Measurements from ENCODE around the gene DENND5B.
"Not testable (repeated sequence)": the region's sequence is repeated elsewhere in the genome, so short reads cannot be mapped to it uniquely, and the experiment has no call there.

The DENND5B gene

GRCh38 chr12:31508436-31509150 lies 82.3 kb downstream of the DENND5B start:
- DNase-seq (ENCODE audit: extremely low spot score): no peak

DNA sequence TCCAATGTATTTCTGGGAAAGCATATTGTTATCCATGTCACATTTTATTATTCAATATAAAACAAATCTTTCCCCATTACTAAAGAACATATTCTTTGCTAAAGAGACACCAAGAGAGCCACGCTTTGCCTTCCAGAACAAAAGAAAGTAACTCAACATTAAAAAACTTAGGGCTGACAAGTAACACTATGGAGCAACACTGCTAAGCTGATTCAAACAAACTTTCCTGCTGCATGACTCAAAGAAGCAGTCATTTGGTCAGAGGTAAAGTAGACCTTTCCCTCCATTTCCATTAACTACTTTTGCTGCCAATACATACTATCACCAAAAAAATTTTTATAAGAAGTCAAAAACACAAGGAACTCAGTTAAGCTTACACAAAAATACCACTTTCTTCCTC lies 83.0 kb downstream of the DENND5B start:
- ChIA-PET CTCF (no interaction called here), POLR2A (interaction anchor here (0.8 kb wide), 1 partner anchor 10 kb away, joined by 3 read pairs; no protein-coding TSS in a partner anchor)
- DNase-seq (ENCODE audit: extremely low spot score): no peak
- TF ChIP-seq BHLHE40 (IDR thresholded peaks at IDR 0.05; ENCODE audit: borderline replicate concordance) (no peak), HDGF (IDR thresholded peaks at IDR 0.05; ENCODE audit: borderline replicate concordance) (no peak), SP1 (IDR thresholded peaks at IDR 0.05) (no peak), ARNT (IDR thresholded peaks at IDR 0.05) (no peak), CTBP1 (IDR thresholded peaks at IDR 0.05; ENCODE audit: borderline replicate concordance) (no peak), NFRKB (IDR thresholded peaks at IDR 0.05) (no peak), ELF4 (IDR thresholded peaks at IDR 0.05) (no peak), SUZ12 (IDR thresholded peaks at IDR 0.05) (no peak), FOXK2 (IDR thresholded peaks at IDR 0.05) (no peak), L3MBTL2 (conservative IDR thresholded peaks at IDR 0.05) (no peak), ZNF384 (IDR thresholded peaks at IDR 0.05) (no peak), FOXA1 (IDR thresholded peaks at IDR 0.05) (no peak), FOXM1 (IDR thresholded peaks at IDR 0.05; ENCODE audit: borderline replicate concordance) (no peak), TARDBP (IDR thresholded peaks at IDR 0.05) (no peak), LEF1 (IDR thresholded peaks at IDR 0.05; ENCODE audit: borderline replicate concordance) (no peak)
- TF ChIP-seq, protein P1, sequence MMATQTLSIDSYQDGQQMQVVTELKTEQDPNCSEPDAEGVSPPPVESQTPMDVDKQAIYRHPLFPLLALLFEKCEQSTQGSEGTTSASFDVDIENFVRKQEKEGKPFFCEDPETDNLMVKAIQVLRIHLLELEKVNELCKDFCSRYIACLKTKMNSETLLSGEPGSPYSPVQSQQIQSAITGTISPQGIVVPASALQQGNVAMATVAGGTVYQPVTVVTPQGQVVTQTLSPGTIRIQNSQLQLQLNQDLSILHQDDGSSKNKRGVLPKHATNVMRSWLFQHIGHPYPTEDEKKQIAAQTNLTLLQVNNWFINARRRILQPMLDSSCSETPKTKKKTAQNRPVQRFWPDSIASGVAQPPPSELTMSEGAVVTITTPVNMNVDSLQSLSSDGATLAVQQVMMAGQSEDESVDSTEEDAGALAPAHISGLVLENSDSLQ (IDR thresholded peaks at IDR 0.05): no peak

More at GRCh38 chr12:31508436-31509150, 82.3 kb downstream of the DENND5B start:
- CTCF ChIA-PET: no interaction called here
- TF ChIP-seq HDGF (IDR thresholded peaks at IDR 0.05; ENCODE audit: borderline replicate concordance) (no peak), FOXK2 (IDR thresholded peaks at IDR 0.05) (no peak), ELF4 (IDR thresholded peaks at IDR 0.05) (no peak), SP1 (IDR thresholded peaks at IDR 0.05) (no peak), ARNT (IDR thresholded peaks at IDR 0.05) (no peak), CTBP1 (IDR thresholded peaks at IDR 0.05; ENCODE audit: borderline replicate concordance) (no peak), NFRKB (IDR thresholded peaks at IDR 0.05) (no peak), BHLHE40 (IDR thresholded peaks at IDR 0.05; ENCODE audit: borderline replicate concordance) (no peak)
- TF ChIP-seq, protein P1 (IDR thresholded peaks at IDR 0.05): no peak
- POLR2A ChIA-PET: interaction anchor here (0.8 kb wide), 1 partner anchor 9 kb away, joined by 3 read pairs; no protein-coding TSS in a partner anchor

- ChIA-PET POLR2A (no interaction called here), CTCF (interaction anchor here (0.7 kb wide), 1 partner anchor 73 kb away, joined by 3 read pairs; no protein-coding TSS in a partner anchor)
- no peak for DNase-seq (ENCODE audit: extremely low spot score)
- TF ChIP-seq SP1 (IDR thresholded peaks at IDR 0.05) (no peak), CTBP1 (IDR thresholded peaks at IDR 0.05; ENCODE audit: borderline replicate concordance) (no peak), ELF4 (IDR thresholded peaks at IDR 0.05) (no peak), HDGF (IDR thresholded peaks at IDR 0.05; ENCODE audit: borderline replicate concordance) (no peak), TARDBP (IDR thresholded peaks at IDR 0.05) (no peak), L3MBTL2 (conservative IDR thresholded peaks at IDR 0.05) (no peak), SUZ12 (IDR thresholded peaks at IDR 0.05) (no peak), ARNT (IDR thresholded peaks at IDR 0.05) (no peak), FOXK2 (IDR thresholded peaks at IDR 0.05) (no peak), NFRKB (IDR thresholded peaks at IDR 0.05) (no peak), BHLHE40 (IDR thresholded peaks at IDR 0.05; ENCODE audit: borderline replicate concordance) (no peak), FOXM1 (IDR thresholded peaks at IDR 0.05; ENCODE audit: borderline replicate concordance) (no peak), ZNF384 (IDR thresholded peaks at IDR 0.05) (no peak), LEF1 (IDR thresholded peaks at IDR 0.05; ENCODE audit: borderline replicate concordance) (no peak)
- TF ChIP-seq, protein P1 (IDR thresholded peaks at IDR 0.05): no peak
Measured at GRCh38 chr12:31506515-31507306, 84.2 kb downstream of the DENND5B start.

DNA sequence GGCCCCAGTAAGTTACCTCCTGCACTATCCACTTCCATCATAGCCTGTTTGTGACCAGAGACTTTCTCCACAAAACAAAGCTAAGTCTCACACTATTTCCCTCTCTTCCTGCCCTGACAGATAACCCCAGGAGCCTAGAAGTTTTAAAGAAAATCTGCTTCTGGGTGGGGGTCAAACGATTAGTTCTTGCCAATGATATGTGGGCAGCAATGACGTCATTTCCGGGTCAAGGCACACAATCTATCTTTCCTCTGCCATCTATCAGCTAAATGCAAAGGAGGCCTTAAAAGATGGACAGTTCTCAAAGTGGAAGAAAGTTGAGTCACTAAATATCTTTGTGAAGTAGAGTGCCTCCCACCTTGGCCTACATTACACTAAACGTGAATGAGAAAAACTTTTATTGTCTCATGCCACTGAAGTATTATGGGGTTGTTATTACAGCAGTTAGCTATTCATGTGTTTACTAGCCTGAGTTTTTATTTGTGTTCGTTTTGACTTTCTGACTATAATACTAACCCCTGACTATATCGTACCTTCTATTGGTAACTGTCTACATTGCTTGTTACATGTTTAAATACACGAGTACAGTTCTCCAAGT lies 86.2 kb downstream of the DENND5B start:
- CTCF ChIA-PET: no interaction called here
- no peak for DNase-seq (ENCODE audit: extremely low spot score)
- TF ChIP-seq CTBP1 (IDR thresholded peaks at IDR 0.05; ENCODE audit: borderline replicate concordance) (no peak), ZNF384 (IDR thresholded peaks at IDR 0.05) (no peak), NFRKB (IDR thresholded peaks at IDR 0.05) (no peak), SUZ12 (IDR thresholded peaks at IDR 0.05) (no peak), HDGF (IDR thresholded peaks at IDR 0.05; ENCODE audit: borderline replicate concordance) (no peak), BHLHE40 (IDR thresholded peaks at IDR 0.05; ENCODE audit: borderline replicate concordance) (no peak), FOXK2 (IDR thresholded peaks at IDR 0.05) (no peak), FOXM1 (IDR thresholded peaks at IDR 0.05; ENCODE audit: borderline replicate concordance) (no peak), SP1 (IDR thresholded peaks at IDR 0.05) (no peak)
- TF ChIP-seq, protein P1 (IDR thresholded peaks at IDR 0.05): no peak
- POLR2A ChIA-PET: no interaction called here

DNA sequence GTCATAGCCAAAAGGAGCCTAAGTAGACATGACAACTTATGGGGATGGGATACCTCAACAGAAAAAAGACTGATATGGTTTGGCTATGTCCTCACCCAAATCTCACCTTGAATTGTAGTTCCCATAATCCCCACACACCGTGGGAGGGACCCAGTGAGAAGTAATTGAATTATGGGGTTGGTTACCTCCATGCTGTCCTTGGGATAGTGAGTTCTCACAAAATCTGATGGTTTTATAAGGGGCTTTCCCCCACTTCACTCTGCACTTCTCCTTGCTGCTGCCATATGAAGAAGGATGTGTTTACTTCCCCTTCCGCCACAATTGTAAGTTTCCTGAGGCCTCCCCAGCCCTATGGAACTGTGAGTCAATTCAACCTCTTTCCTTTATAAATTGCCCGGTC lies 89.9 kb downstream of the DENND5B start:
- DNase-seq (ENCODE audit: extremely low spot score); CTCF ChIA-PET; POLR2A ChIA-PET: not testable (repeated sequence)

All from HEK293T (cell line).